Regular cardiac myocyte (primary cell): Measurements from ENCODE around the gene ICAM4. TPM values are rescaled to one million over a fixed set of nuclear protein-coding genes. Genes with fewer than 3 reads are reported as not detected.

Experiments
- total RNA-seq: library from RNA; depleted of rRNA; stranded (reverse); fragments of >200 nt; gene quantifications from 2 replicates; pipeline ENCODE4 v1.2.3, GENCODE V29; 2014

ICAM4 gene
- 0.85 and 0.96 TPM in 2 replicates for total RNA-seq

GRCh38 chr19:10286803-10287737 is at the start of gene ICAM4:
ICAM4 (plus strand) TSS chr19:10286955; CDS start chr19:10287013, 58 bp downstream.

DNA sequence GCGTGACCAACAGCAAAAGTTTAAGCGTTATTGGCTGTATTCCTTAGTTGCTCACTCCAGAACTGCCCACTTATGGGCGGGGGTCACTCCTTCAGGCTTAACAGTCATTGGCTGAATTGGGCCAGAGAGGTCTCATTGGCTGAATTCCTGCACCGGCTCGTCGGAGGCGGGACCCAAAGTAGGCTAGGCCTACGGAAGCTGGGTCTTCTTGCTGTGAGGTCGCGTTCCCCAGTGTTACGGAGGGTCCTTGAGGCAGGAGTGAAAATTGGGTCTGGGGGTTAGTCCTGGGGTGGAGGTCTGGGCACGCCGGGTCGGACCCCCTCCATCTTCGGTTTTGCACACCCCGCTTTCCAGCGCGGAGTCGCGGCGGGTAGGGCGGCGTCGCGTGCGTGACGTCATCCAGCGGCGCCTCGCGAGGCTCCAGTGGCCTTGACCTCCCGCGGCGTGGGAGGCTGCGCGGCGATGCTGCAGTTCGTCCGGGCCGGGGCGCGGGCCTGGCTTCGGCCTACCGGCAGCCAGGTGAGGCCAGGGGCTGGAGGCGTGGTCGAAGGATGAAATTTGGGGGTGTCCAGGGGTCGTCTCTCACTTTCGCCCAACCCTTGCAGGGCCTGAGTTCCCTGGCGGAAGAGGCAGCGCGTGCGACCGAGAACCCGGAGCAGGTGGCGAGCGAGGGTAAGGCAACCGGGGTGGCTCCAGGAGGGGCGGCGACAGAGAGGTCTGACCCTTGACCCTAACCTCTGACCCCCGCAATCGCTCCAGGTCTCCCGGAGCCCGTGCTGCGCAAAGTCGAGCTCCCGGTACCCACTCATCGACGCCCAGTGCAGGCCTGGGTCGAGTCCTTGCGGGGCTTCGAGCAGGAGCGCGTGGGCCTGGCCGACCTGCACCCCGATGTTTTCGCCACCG is 34.7 kb upstream of the ICAM4 start, which contains the start of gene MRPL4:
Gene MRPL4, plus strand, starts transcription at position 423 of the 903 bp plus-strand sequence. Its CDS starts 40 bp downstream, at position 463.

GRCh38 chr19:10270616-10271394 is 15.9 kb upstream of the ICAM4 start, which contains the start of gene ICAM1:
ICAM1 (plus strand) TSS chr19:10271120; CDS start chr19:10271160, 40 bp downstream.

GRCh38 chr19:10289836-10290356 is 3.1 kb downstream of the ICAM4 start, which contains the start of gene ICAM5:
ICAM5 (plus strand) TSS chr19:10289952; CDS start chr19:10290044, 92 bp downstream.

DNA sequence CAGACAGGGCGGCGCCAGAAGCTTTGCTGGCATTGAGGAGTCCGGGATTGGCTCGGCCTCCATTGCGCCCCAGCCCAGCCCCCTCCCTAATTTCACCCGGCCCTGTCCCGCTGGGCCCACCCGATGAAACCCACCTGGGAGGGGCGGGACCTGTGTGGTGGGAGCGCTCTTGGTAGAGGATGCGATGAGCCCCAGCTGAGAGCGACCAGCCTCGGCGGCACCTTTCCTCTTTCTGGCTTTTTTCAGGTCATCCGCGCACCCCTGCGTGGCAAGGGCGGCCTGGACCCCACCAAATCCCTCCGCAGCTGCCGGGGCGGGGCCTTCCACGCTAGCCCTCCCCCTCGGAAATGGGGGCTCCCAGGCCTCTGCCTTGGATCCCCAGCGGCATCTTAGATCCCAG is 22.7 kb downstream of the ICAM4 start, which contains the start of gene ZGLP1:
Gene ZGLP1, minus strand, starts transcription at position 393 of the 400 bp plus-strand sequence.

DNA sequence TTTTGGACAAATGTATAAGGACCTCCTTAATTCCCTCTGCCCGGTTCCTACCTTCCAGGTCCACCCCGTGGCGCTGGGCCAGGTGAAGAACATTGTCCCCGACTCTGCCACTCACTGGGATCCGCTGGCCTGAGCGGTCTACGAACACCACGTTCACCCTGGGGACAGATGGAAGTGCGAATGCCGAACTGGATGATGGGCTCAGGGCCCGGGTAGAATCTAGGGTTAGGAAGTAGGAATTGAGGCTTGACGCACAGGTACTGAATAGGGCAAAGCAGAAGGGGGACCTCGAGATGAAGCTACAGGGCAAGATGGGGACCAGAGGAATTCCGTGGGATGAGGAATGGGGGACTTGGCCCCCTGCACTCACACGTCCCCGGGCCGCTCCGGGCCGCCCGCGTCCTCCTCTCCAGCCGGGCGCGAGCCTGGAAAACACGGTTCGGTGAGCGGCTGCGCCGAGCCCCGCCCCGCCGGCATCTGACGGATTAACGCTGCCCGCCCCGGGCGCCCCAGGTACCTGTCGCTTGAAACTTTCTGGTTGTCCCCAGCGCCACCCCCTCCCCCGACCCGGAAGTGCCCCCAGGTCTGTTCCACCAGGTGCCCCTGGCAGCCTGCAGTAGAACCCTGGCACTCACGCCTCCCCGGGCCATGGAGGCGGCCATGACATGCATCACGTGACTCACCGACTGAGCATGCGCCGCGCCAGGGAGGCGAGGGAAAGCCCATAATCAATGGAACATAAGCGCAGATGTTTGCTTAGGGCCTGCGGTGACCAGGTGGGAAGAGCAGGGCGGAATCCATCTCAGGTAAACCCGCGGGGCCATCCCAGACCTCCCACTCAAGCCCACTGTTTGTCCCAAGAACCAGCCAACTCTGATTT is 28.8 kb downstream of the ICAM4 start, which contains the start of gene FDX2:
Gene FDX2, minus strand, starts transcription at position 681 of the 880 bp plus-strand sequence. Its CDS starts 19 bp downstream, at position 662.

DNA sequence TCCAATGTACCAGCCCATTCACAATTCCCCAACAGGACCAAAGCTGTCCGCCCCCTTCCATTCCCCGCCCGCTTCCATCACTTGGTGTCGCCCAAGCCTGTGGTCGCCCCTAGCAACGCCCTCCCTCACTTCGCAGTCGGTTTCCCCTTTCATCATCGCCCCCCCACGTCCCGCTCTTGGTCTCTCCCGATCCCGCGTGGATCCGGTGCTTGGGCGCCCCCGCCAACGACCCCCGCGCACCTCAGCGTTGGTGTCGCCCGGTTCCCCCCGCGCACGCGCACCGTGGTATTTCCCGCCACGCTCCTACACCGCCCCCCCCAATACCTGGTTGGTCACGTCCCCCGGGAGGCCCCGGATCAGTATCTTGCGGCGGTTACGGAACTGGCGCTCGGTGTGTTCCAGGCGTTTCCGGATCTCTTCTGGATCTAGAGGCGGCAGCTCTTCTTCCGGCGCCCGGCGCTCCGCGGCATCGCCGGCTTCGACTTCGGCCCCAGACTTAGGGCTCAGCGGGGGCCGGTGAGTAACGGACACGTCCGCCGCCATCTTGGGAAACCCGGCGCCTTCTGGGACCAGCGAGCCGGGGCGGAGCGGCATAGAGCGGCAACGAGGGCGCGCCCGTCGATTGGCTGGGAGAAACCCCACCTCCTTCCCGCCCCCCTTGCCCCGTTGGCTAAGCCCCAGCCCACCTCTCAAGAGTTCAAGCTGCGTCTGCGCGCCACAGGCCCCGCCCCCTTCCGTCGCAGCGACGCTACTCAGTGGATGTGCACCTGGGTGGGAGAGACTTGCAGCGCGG is 46.4 kb downstream of the ICAM4 start, which contains the start of gene RAVER1:
Gene RAVER1, minus strand, starts transcription at position 565 of the 793 bp plus-strand sequence. Its CDS starts 22 bp downstream, at position 543.

Other genes starting within 250 kb of the ICAM4 start
- 12.1 and 25.1 TPM in 2 replicates for gene SHFL, start 200.6 kb upstream of the ICAM4 start, total RNA-seq
- gene ANGPTL6, start 184.3 kb upstream of the ICAM4 start, total RNA-seq, result 0.19 and 1.4 TPM in 2 replicates
- 36.1 and 61.2 TPM in 2 replicates for gene PPAN, start 180.6 kb upstream of the ICAM4 start, total RNA-seq
- gene P2RY11, start 175.3 kb upstream of the ICAM4 start, total RNA-seq, result 2.3 and 3.8 TPM in 2 replicates
- gene EIF3G, start 167.1 kb upstream of the ICAM4 start, total RNA-seq, result 285 and 382 TPM in 2 replicates
- 19.2 and 91.1 TPM in 2 replicates for gene DNMT1, start 92.0 kb upstream of the ICAM4 start, total RNA-seq
- gene S1PR2, start 55.6 kb upstream of the ICAM4 start, total RNA-seq, result 11.0 and 13.6 TPM in 2 replicates
- 10.7 and 36.0 TPM in 2 replicates for gene MRPL4, start 34.7 kb upstream of the ICAM4 start, total RNA-seq
- gene ICAM1, start 15.8 kb upstream of the ICAM4 start, total RNA-seq, result 5.2 and 23.1 TPM in 2 replicates
- gene ICAM5, start 3.0 kb downstream of the ICAM4 start, total RNA-seq, result 0.96 and 3.9 TPM in 2 replicates
- 0.38 and 1.1 TPM in 2 replicates for gene ZGLP1, start 22.9 kb downstream of the ICAM4 start, total RNA-seq
- gene FDX2, start 29.1 kb downstream of the ICAM4 start, total RNA-seq, result 14.4 and 23.4 TPM in 2 replicates
- 4.2 and 11.3 TPM in 2 replicates for gene RAVER1, start 46.6 kb downstream of the ICAM4 start, total RNA-seq
- 7.0 and 12.1 TPM in 2 replicates for gene ICAM3, start 52.7 kb downstream of the ICAM4 start, total RNA-seq
- 60.6 and 101 TPM in 2 replicates for gene TYK2, start 93.6 kb downstream of the ICAM4 start, total RNA-seq
- 193 and 304 TPM in 2 replicates for gene CDC37, start 116.6 kb downstream of the ICAM4 start, total RNA-seq
- gene PDE4A, start 133.6 kb downstream of the ICAM4 start, total RNA-seq, result 2.5 and 2.8 TPM in 2 replicates
- gene KEAP1, start 216.4 kb downstream of the ICAM4 start, total RNA-seq, result 69.3 and 98.5 TPM in 2 replicates
- 1.4 and 4.6 TPM in 2 replicates for gene S1PR5, start 230.5 kb downstream of the ICAM4 start, total RNA-seq